NCI-H2081 treated with DMSO at 0.1 percent for 48 hours (cell line): ENCODE results near the gene ACTN4.

ENCODE experiments used
- DNase-seq: peaks from one replicate; lab custom pipeline; 2025; lab: John Stamatoyannopoulos, UW

The ACTN4 gene

GRCh38 chr19:38709671-38710415 is 62.4 kb downstream of the ACTN4 start:
- no peak for DNase-seq

GRCh38 chr19:38710416-38710702 is 62.9 kb downstream of the ACTN4 start:
- no peak for DNase-seq

- DNase-seq = no peak
These were observed 63.7 kb downstream of the ACTN4 start for GRCh38 chr19:38710928-38711725.

GRCh38 chr19:38711726-38712153 is 64.3 kb downstream of the ACTN4 start:
- DNase-seq = no peak

GRCh38 chr19:38712161-38712748 is 64.8 kb downstream of the ACTN4 start:
- no peak for DNase-seq

- no peak for DNase-seq
These were observed 65.8 kb downstream of the ACTN4 start for GRCh38 chr19:38713227-38713649.

- no peak for DNase-seq
These were observed 66.4 kb downstream of the ACTN4 start for GRCh38 chr19:38713865-38714264.

GRCh38 chr19:38714354-38714778 is 66.9 kb downstream of the ACTN4 start:
- no peak for DNase-seq

GRCh38 chr19:38715555-38715954 is 68.1 kb downstream of the ACTN4 start:
- no peak for DNase-seq

GRCh38 chr19:38717051-38717450 is 69.6 kb downstream of the ACTN4 start:
- no peak for DNase-seq

- no peak for DNase-seq
These were observed 70.4 kb downstream of the ACTN4 start for GRCh38 chr19:38717855-38718254.

- DNase-seq = no peak
These were observed 71.5 kb downstream of the ACTN4 start for GRCh38 chr19:38718747-38719543.

- no peak for DNase-seq
These were observed 72.5 kb downstream of the ACTN4 start for GRCh38 chr19:38719761-38720558.

- no peak for DNase-seq
These were observed 73.2 kb downstream of the ACTN4 start for GRCh38 chr19:38720559-38721236.

GRCh38 chr19:38721496-38721895 is 74.0 kb downstream of the ACTN4 start:
- DNase-seq = no peak

GRCh38 chr19:38721979-38722773 is 74.7 kb downstream of the ACTN4 start:
- DNase-seq = no peak

- no peak for DNase-seq
These were observed 75.6 kb downstream of the ACTN4 start for GRCh38 chr19:38722947-38723605.

GRCh38 chr19:38723606-38723965 is 76.1 kb downstream of the ACTN4 start:
- DNase-seq = no peak

- no peak for DNase-seq
These were observed 76.8 kb downstream of the ACTN4 start for GRCh38 chr19:38723990-38724854.
